Measurements from ENCODE around the gene MCIDAS. TPM values are rescaled to one million over a fixed set of nuclear protein-coding genes. Genes with fewer than 3 reads are reported as not detected.

MCIDAS gene
- total and polyA plus RNA-seq, 2 of the 4 experiments (the other 2 are of a cell fraction), result not detected

- in situ Hi-C loops (cut with MboI; ENCODE audit: low sequenced_read_pairs), result no loop called here
- 2% methylated on average over 8 of the region's 48 CpGs; no CpG with 5 or more reads in 1 of the 2 experiments for WGBS, 2 experiments (ENCODE audit: extremely low coverage in 2 of 2, insufficient read length in 1 of 2)
- TF ChIP-seq MAFK (IDR thresholded peaks at IDR 0.05; ENCODE audit: low read depth, low read length) (no peak), CTCF (conservative IDR thresholded peaks at IDR 0.05; ENCODE audit: low read depth, low read length) (no peak), USF2 (IDR thresholded peaks at IDR 0.05; ENCODE audit: low read depth, low read length) (no peak), NFE2L2 (IDR thresholded peaks at IDR 0.05; ENCODE audit: low read depth, low read length) (no peak), SMC3 (IDR thresholded peaks at IDR 0.05; ENCODE audit: low read depth, low read length) (no peak), MAZ (IDR thresholded peaks at IDR 0.05; ENCODE audit: borderline replicate concordance, low read depth, low read length) (no peak), RFX5 (IDR thresholded peaks at IDR 0.05; ENCODE audit: low read depth, low read length) (no peak), RCOR1 (IDR thresholded peaks at IDR 0.05; ENCODE audit: insufficient replicate concordance, low read length) (no peak), POLR2A (IDR thresholded peaks at IDR 0.05; ENCODE audit: low read depth, low read length) (no peak), BHLHE40 (IDR thresholded peaks at IDR 0.05; ENCODE audit: low read depth, low read length) (no peak), ELK1 (IDR thresholded peaks at IDR 0.05; ENCODE audit: borderline replicate concordance, low read depth, low read length) (no peak), CEBPB (IDR thresholded peaks at IDR 0.05; ENCODE audit: low read depth, low read length) (no peak), CHD1 (IDR thresholded peaks at IDR 0.05; ENCODE audit: low read depth, low read length) (no peak), MXI1 (IDR thresholded peaks at IDR 0.05; ENCODE audit: borderline replicate concordance, low read depth, low read length) (no peak)
Observed at GRCh38 chr5:55231029-55231918, 4.2 kb upstream of the MCIDAS start.

More at GRCh38 chr5:55231029-55231918, 4.2 kb upstream of the MCIDAS start:
- peak; percentile 30 for DNase-seq
- Histone ChIP-seq H2BK15ac (ENCODE audit: low read depth, low read length) (no peak overlapping the region), H3K9ac (ENCODE audit: low read depth, low read length) (no peak overlapping the region), H3K4me3 (ENCODE audit: insufficient read depth, low read depth, low read length) (no peak overlapping the region), H4K8ac (ENCODE audit: low read depth in 2 of 2, low read length in 2 of 2) (no peak overlapping the region), H2AFZ (replicated peaks; ENCODE audit: low read length, poor library complexity) (peak overlapping the region; percentile 68), H3K14ac (replicated peaks; ENCODE audit: low read depth, low read length) (no peak overlapping the region), H3K23ac (ENCODE audit: low read depth, low read length) (no peak overlapping the region), H3K79me1 (ENCODE audit: low read depth in 1 of 2, low read length in 2 of 2) (no peaks in the 10 kb centered on the region), H2BK20ac (ENCODE audit: low read depth, low read length) (no peak overlapping the region), H3K56ac (ENCODE audit: extremely low read depth, insufficient read depth, low read length) (no peak overlapping the region), H2BK120ac (ENCODE audit: low read depth, low read length) (no peak overlapping the region), H4K91ac (ENCODE audit: insufficient read depth, low read depth, low read length) (no peak overlapping the region), H2BK5ac (ENCODE audit: low read depth, low read length, poor library complexity, severe bottlenecking) (no peak overlapping the region), H2AK5ac (ENCODE audit: low read depth, low read length) (no peak overlapping the region), H3K4me2 (ENCODE audit: low read depth, low read length) (peak overlapping the region; percentile 47), H3K27me3 (ENCODE audit: control insufficient read depth, insufficient read depth, low read length) (peaks cover 88% of the 10 kb centered on the region), H3K36me3 (ENCODE audit: control insufficient read depth, insufficient read depth, low read length) (no peaks in the 10 kb centered on the region), H4K5ac (ENCODE audit: low read depth, low read length) (no peak overlapping the region), H4K20me1 (ENCODE audit: insufficient read depth, low read length) (peaks cover 26% of the 10 kb centered on the region; the same call in 1 of the 2 replicates), H3K4me1 (ENCODE audit: control insufficient read depth, insufficient read depth, low read length) (peaks cover 9% of the 10 kb centered on the region; the same call in 1 of the 2 replicates), H2AK9ac (replicated peaks; ENCODE audit: low read depth, low read length, poor library complexity) (peak overlapping the region; percentile 3), H3K9me1 (ENCODE audit: insufficient read depth, low read length) (no peaks in the 10 kb centered on the region), H3K18ac (ENCODE audit: low read depth, low read length) (no peak overlapping the region), H3K27ac (ENCODE audit: insufficient read depth, low read length) (no peak overlapping the region), H3K4ac (ENCODE audit: low read depth, low read length) (no peak overlapping the region), H3K9me3 (ENCODE audit: control insufficient read depth, insufficient read depth, low read length) (peaks cover 4% of the 10 kb centered on the region; the same call in 1 of the 2 replicates)
- dilution Hi-C loops (cut with HindIII; ENCODE audit: low sequenced_read_pairs, unreplicated experiment) (no loop called here), intact Hi-C loops (cut with micrococcal nuclease) (no loop called here)
- ChIA-PET CTCF (interaction anchor here (0.6 kb wide), 1 partner anchor 30 kb away, joined by 3 read pairs; no protein-coding TSS in a partner anchor), POLR2A (ENCODE audit: unreplicated experiment) (interaction anchor here (0.5 kb wide), 1 partner anchor 1826 kb away, joined by 3 read pairs; no protein-coding TSS in a partner anchor)
- BruUV-seq (replicated peaks), result no TSS peak
- ATAC-seq (ENCODE audit: low read depth), result no peak

Data from IMR-90 (cell line).